Body of pancreas (tissue), 4 donors: ENCODE data around the gene FBXO46. TPM values are rescaled to one million over a fixed set of nuclear protein-coding genes. Genes with fewer than 3 reads are reported as not detected.

Source experiments
- ATAC-seq: fragments of 150-250 bp; one replicate; pipeline ENCODE4 v1.9.1; 2016
- DNase-seq, 4 donors: peaks; one replicate each; pipeline ENCODE4 v3.0.0-alpha.2; 2019
- H3K27ac ChIP-seq, 4 donors: fragments of 200-600 bp; sonication (generic); 1 replicate in 3 of 4; 2 replicates in 1 of 4; pipeline versions ENCODE4 v1.5.1 to v1.6.1; 2016 to 2019; ENCODE audit warnings: mild to moderate bottlenecking in 1 of 4, mixed read lengths in 1 of 4, moderate library complexity in 1 of 4
- H3K27me3 ChIP-seq, 2 donors: fragments of 200-600 bp; sonication (generic); one replicate each; pipeline ENCODE4 v1.6.0; 2016; ENCODE audit warnings: mild to moderate bottlenecking in 1 of 2
- H3K36me3 ChIP-seq, 2 donors: fragments of 200-600 bp; sonication (generic); replicated peaks in 1 of 2; 2 replicates each; pipeline ENCODE4 v1.5.1; 2016; ENCODE audit warnings: low read depth in 2 of 2; ENCODE audit not compliant: insufficient read depth in 1 of 2
- H3K4me1 ChIP-seq: fragments of 200-600 bp; sonication (generic); one replicate; pipeline ENCODE4 v1.6.0; 2016
- H3K4me3 ChIP-seq, 2 donors: fragments of 200-600 bp; sonication (generic); 1 replicate in 1 of 2; 2 replicates in 1 of 2; pipeline ENCODE4 v1.5.1; 2016 to 2019
- H3K9me3 ChIP-seq, 3 donors: fragments of 200-600 bp; sonication (generic); 1 replicate in 2 of 3; 2 replicates in 1 of 3; pipeline ENCODE4 v1.5.1; 2016
- POLR2A ChIP-seq, 3 donors: fragments of 450-650 bp; IDR thresholded peaks; one replicate each; pipeline ENCODE4 v1.6.1; 2016; ENCODE audit warnings: antibody characterized with exemption in 3 of 3, mild to moderate bottlenecking in 2 of 3
- WGBS, 2 donors: methylation state at CpG; one replicate each; pipeline ENCODE4 v1.1.5; 2017; 5-methylcytosine and 5-hydroxymethylcytosine counted together
- intact Hi-C: fragments of 100-400 bp; cut with DNase I; formaldehyde crosslinking; loops from one replicate; pipeline ENCODE4 v1.15.1; 2023
- total RNA-seq, 2 donors: library from RNA; depleted of rRNA; stranded (reverse); fragments of >200 nt; gene quantifications; one replicate each; pipeline ENCODE4 v1.1.0, GENCODE V29; 2016
- TF ChIP-seq, protein P1 (sequence below), 7 experiments: fragments of 450-650 bp in 4 of 7; fragments of 200-600 bp in 3 of 7; sonication (generic) in 3 of 7; IDR thresholded peaks; one replicate each; pipeline ENCODE4 v1.5.1; 2016 to 2019; ENCODE audit warnings: antibody characterized with exemption in 7 of 7

Gene FBXO46
- total RNA-seq, 2 donors from 2014 or later, result 7.8 to 11.9 TPM

DNA sequence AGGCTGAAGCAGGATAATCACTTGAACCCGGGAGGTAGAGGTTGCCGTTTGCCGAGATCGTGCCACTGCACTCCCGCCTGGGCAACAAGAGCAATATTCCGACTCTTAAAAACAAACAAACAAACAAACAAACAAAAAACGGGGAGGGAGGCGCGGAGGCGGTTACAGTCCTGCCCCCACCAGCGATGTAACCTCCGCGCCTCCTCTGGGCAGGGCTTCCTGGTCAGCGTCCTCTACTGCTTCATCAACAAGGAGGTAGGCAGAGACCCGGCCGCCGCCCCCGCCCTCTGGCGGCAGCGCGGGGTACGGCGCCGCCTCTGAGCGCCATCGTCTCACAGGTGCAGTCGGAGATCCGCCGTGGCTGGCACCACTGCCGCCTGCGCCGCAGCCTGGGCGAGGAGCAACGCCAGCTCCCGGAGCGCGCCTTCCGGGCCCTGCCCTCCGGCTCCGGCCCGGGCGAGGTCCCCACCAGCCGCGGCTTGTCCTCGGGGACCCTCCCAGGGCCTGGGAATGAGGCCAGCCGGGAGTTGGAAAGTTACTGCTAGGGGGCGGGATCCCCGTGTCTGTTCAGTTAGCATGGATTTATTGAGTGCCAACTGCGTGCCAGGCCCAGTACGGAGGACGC lies 49.2 kb downstream of the FBXO46 start:
- DNase-seq, result peak; percentile 91 to 93 (median 92)
- Histone ChIP-seq H3K4me1 (peaks cover 35% of the 10 kb centered on the region), H3K4me3 (no peak overlapping the region), H3K27me3 (no peaks in the 10 kb centered on the region), H3K27ac (peak overlapping the region; percentile 80 to 89 (median 85)), H3K9me3 (no peaks in the 10 kb centered on the region), H3K36me3 (peaks cover 0 to 9% of the 10 kb centered on the region in 2 donors)
- ATAC-seq, result peak; percentile 77
- 0 to 1% methylated on average over 11 to 51 of the region's 51 CpGs for WGBS, 2 donors
- intact Hi-C loops, result no loop called here
- TF ChIP-seq, protein P1, sequence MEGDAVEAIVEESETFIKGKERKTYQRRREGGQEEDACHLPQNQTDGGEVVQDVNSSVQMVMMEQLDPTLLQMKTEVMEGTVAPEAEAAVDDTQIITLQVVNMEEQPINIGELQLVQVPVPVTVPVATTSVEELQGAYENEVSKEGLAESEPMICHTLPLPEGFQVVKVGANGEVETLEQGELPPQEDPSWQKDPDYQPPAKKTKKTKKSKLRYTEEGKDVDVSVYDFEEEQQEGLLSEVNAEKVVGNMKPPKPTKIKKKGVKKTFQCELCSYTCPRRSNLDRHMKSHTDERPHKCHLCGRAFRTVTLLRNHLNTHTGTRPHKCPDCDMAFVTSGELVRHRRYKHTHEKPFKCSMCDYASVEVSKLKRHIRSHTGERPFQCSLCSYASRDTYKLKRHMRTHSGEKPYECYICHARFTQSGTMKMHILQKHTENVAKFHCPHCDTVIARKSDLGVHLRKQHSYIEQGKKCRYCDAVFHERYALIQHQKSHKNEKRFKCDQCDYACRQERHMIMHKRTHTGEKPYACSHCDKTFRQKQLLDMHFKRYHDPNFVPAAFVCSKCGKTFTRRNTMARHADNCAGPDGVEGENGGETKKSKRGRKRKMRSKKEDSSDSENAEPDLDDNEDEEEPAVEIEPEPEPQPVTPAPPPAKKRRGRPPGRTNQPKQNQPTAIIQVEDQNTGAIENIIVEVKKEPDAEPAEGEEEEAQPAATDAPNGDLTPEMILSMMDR (IDR thresholded peaks at IDR 0.05), result peak; percentile 96 to 99 (median 98)
- TF ChIP-seq POLR2A (IDR thresholded peaks at IDR 0.05), result peak; percentile 58 to 72 (median 68)

DNA sequence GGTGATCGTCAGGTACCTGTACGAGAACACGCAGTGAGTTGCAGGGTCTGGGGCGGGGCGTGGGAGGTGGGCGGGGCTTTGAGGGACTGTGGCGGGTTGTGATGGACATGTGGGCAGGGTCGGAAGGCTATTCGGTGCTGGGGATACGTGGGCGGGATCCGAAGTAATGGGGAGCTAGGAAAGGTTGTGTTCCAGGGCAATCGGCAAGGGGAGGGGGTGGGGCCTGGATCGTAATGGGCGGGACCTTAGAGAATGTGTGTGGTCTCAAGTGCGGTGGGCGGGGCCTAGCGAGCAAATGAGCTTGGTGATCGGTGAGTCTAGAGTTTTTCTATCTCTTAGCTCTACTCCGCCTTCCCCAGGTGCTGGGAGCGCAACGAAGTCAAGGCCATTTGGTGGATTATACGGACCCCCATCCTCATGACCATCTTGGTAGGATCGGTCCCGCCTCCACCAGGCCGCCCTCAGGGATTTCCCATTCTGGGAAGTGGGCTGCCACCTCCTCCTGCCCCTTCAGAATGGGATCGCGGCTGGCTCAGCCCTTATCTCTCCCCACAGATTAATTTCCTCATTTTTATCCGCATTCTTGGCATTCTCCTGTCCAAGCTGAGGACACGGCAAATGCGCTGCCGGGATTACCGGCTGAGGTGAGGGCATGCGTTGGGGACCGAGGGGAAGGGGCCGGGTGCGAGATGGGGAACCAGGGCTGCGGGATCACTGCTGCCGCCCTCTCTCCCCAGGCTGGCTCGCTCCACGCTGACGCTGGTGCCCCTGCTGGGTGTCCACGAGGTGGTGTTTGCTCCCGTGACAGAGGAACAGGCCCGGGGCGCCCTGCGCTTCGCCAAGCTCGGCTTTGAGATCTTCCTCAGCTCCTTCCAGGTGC lies 53.1 kb downstream of the FBXO46 start:
- TF ChIP-seq POLR2A (IDR thresholded peaks at IDR 0.05), result peak in 2 of 3 donors; percentile 62 to 67
- TF ChIP-seq, protein P1 (IDR thresholded peaks at IDR 0.05), result peak in 2 of 7 experiments; percentile 12 to 37
- Histone ChIP-seq H3K27ac (peak overlapping the region; percentile 70 to 91 (median 82)), H3K4me3 (peak overlapping the region; percentile 8 to 23), H3K27me3 (no peaks in the 10 kb centered on the region), H3K4me1 (peaks cover 36% of the 10 kb centered on the region), H3K36me3 (no peaks in the 10 kb centered on the region), H3K9me3 (no peaks in the 10 kb centered on the region)
- 3 to 6% methylated on average over 18 to 49 of the region's 49 CpGs for WGBS, 2 donors
- intact Hi-C loops, result no loop called here
- DNase-seq, result peak; percentile 97 to 100 (median 99)
- peak; percentile 88 for ATAC-seq

DNA sequence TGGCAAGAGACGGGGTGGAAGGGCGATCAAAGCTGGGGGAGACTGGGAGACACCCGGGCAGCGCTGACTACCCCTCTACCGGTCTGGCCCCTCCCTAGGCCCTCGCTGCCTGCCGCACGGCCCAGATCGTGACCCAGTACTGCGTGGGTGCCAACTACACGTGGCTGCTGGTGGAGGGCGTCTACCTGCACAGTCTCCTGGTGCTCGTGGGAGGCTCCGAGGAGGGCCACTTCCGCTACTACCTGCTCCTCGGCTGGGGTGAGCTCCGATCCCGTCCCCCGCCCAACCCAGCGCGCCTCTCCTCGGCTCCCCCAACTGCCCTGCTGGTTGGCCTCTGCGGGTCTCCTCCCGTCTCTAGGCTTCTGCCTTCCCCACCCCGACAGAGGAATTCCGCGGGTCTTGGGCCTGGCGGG lies 53.8 kb downstream of the FBXO46 start:
- Histone ChIP-seq H3K36me3 (no peaks in the 10 kb centered on the region), H3K4me1 (peaks cover 33% of the 10 kb centered on the region), H3K27ac (peak overlapping the region; percentile 70 to 91 (median 82)), H3K9me3 (no peaks in the 10 kb centered on the region), H3K27me3 (no peaks in the 10 kb centered on the region), H3K4me3 (peak overlapping the region; percentile 8 to 23)
- peak; percentile 57 to 64 (median 60) for DNase-seq
- peak; percentile 6 for ATAC-seq
- WGBS, 2 donors, result 5 to 11% methylated on average over 3 to 28 of the region's 28 CpGs
- intact Hi-C loops, result no loop called here
- TF ChIP-seq POLR2A (IDR thresholded peaks at IDR 0.05), result peak in 2 of 3 donors; percentile 20 to 23
- TF ChIP-seq, protein P1 (IDR thresholded peaks at IDR 0.05), result no peak

DNA sequence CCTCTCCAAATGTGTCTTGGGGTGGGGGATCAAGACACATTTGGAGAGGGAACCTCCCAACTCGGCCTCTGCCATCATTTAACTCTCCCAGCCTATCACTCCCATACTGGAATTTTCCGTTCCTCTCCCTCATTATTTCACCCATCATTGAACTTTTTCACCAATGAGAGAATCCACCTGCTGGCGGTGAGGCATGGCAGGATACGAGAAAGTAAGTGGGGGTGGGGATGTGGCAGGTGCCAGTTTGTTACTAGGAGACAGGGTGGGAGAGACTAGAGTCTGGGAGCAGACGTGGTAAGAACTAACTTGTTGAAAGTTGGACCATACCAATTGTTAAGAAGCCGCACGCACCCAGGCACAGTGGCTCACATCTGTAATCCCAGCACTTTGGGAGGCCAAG lies 55.8 kb downstream of the FBXO46 start:
- ATAC-seq (no peak), DNase-seq (no peak)
- intact Hi-C loops, result no loop called here
- Histone ChIP-seq H3K27me3 (no peaks in the 10 kb centered on the region), H3K27ac (no peak overlapping the region), H3K9me3 (no peaks in the 10 kb centered on the region), H3K36me3 (no peaks in the 10 kb centered on the region), H3K4me3 (no peak overlapping the region), H3K4me1 (peaks cover 35% of the 10 kb centered on the region)
- 89% methylated on average over 7 of the region's 7 CpGs for WGBS, 2 donors
- TF ChIP-seq POLR2A (IDR thresholded peaks at IDR 0.05), result no peak
- TF ChIP-seq, protein P1 (IDR thresholded peaks at IDR 0.05), result no peak
